Stimulated activated CD4-positive, alpha-beta T cell treated with anti-CD3 and anti-CD28 coated beads, Interleukin-4, amount 100 ng/mL, for 4 hours (primary cell): ENCODE measurements around the gene CD80.

Source experiments
- DNase-seq, 2 experiments: peaks; one replicate each; pipeline ENCODE4 v3.0.0-alpha.2; 2020

The CD80 gene

DNA sequence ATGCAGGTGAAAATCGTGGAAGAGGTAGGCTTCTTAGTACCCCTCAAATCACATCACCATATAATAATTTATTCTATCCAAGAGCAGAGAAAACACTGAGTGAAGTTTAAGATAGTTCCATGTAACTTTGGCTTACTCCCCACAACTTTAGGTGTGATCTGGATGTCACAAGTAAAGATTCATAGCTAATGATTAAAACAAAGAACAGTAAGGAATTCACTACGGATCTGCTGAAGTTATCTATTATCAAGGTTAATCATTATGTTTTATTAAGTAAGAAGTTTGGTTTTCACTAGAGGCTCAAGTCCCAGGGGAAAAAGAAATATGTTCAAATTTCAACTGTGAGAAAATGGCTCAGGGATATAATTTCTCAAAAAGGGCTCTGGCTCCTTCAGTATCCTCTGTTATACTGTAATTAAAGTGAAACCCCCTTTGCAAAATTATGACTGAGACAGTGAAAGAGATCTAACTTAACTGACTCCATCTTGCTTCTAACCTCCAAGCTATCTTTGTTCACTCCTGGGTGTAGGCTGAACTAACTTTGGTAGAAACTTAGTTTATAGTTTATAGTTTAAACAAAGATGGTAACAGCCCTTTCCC is 17.1 kb downstream of the CD80 start:
- no peak for DNase-seq

DNA sequence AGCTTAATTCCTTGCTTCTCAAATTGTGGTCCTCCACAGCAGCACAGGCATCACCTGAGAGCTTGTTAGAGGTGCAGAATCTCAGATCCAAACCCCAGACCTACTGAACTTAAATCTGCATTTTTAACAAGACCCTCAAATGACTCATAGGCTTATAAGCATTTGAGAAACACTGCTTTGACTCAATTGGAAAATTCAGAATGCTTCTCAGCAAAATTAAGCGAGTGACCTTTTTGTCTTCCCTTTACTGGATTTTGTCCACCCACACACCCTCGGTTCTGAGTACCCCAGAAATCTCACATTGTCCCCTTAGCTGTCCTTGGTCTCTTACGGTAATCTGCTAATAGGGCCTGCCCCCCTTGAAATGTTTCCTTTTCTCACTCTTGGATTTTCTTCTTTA is 17.9 kb downstream of the CD80 start:
- DNase-seq = no peak

- DNase-seq = no peak
Measured at GRCh38 chr3:119538772-119539171, 20.6 kb downstream of the CD80 start.

DNA sequence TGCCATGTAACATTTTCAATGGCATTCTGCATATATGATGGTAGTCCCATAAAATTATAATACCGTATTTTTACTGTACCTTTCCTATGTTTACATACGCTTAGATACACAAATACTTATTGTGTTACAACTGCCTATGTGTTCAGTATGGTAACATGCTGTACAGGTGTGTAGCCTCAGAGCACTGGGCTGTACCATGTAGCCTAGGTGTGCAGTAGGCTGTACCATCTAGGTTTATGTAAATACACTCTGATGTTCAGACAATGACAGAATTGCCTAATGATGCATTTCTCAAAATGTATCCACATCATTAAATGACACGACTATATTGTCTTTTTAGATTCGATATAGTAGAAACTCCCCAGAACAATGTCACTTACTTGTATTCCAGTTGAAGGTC is 22.7 kb downstream of the CD80 start:
- no peak for DNase-seq

DNA sequence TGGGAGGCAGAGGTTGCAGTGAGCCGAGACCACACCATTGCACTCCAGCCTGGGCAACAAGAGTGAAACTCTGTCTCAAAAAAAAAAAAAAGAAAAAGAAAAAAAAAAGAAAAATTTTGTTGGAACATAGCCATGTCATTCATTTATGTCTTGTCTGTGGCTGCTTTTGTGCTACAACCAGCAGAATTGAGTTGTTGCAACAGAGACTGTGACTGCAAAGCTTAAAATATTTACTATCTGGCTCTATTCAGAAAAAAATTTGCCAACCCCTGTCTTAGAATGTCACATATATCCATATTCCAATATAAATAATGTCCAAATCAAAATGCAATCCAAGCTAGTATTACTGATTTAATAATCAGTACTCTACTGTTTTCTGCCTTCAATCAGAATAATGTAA is 25.1 kb downstream of the CD80 start:
- no peak for DNase-seq

- no peak for DNase-seq
Measured at GRCh38 chr3:119531151-119531550, 28.3 kb downstream of the CD80 start.

DNA sequence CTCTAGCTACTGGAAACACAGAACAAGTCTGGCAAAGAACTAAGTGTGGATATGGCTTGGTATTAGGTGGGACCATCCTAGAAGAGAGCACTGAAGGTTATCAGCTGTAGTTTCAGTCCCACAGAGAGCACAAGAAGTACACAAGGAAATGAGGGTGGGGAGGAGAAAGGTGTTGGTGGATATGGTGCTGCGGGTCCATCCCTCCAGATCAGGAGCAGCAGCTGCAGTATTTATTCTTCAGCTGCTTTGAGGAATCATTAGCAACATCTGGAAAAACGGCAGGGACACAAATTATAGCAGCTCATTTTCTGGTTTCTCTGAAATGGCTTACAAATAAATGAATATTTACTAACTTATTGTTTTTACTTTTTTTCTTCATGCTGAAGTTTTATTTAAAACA is 29.0 kb downstream of the CD80 start:
- no peak for DNase-seq

- DNase-seq = no peak
Measured at GRCh38 chr3:119529883-119530282, 29.5 kb downstream of the CD80 start.

DNA sequence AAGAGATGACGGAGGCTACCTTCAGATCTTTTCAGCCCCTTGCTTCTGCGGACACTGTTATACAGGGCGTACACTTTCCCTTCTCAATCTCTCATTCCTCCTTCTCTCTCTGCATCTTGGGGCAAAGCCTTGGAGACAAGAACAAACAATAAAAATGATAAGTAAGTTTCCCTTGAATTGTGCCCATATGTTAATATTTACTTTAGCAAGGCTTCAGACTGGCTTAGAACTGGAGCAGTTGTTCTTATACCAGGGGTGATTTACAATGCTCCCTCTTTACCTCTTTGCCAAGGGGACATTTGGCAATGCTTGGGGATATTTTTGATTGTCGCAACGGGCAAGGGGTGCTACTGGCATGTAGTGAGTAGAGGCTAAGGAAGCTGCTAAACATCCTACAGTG is 31.7 kb downstream of the CD80 start:
- no peak for DNase-seq

- DNase-seq = no peak
Measured at GRCh38 chr3:119524931-119525662, 34.3 kb downstream of the CD80 start.

DNA sequence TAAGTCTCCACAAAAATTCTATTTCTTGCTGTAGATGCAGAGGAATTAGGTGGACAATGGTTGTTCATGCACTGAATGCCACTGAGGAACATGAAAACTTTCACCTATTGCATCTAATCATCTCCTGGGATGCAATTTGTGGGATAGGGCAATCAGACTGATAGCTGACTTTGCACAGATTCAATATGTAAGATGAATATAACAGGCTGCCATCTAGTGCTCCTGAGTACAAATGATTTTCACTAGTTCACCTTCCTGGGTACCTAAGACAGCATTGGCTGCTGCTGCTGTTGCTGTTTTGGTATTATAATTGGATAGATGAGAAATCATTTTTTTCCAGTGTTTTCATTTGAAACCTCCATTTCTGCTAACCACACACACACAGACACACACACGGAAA is 41.4 kb downstream of the CD80 start:
- no peak for DNase-seq

DNA sequence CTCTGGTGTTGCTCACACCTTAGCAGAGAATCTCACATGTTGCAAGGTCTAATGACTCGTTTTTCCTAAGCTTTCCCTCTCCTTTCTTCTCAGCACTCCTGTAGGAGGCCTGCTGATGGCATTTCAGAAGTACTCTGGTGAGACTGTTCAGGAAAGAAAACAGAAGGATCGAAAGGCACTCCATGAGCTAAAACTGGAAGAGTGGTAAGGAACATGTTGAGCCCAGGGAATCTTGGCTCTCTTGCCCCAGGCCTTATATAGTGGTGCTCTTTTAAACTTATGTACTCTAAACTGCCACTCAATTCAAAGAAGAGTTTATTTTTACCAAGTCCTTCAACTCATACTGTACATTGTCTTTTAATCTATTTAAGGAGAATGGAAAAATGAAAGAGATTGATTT is 42.3 kb downstream of the CD80 start:
- DNase-seq = no peak

DNA sequence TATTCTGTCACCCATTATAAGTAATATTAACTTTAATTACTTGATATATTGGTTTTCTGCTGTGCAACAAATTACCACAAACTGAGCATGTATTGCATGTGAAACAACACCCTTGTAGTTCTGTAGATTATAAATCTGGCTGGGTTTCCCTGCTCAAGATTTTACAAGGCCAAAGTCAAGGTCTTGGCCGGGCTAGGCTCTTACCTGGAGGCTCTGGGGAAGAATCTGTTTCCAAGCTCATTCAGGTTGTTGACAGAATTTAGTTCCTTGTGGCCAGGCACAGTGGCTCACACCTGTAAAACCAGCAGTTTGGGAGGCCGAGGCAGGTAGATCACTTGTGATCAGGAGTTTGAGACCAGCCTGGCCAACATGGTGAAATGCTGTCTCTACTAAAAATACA is 44.8 kb downstream of the CD80 start:
- DNase-seq = no peak

GRCh38 chr3:119510690-119511089 is 48.7 kb downstream of the CD80 start:
- DNase-seq = no peak

GRCh38 chr3:119508172-119508845 is 51.1 kb downstream of the CD80 start:
- peak in 1 of 2 experiments; percentile 2 for DNase-seq

- DNase-seq = no peak
Measured at GRCh38 chr3:119507404-119507803, 52.0 kb downstream of the CD80 start.

- no peak for DNase-seq
Measured at GRCh38 chr3:119506631-119507030, 52.8 kb downstream of the CD80 start.

GRCh38 chr3:119500901-119501300 is 58.5 kb downstream of the CD80 start:
- no peak for DNase-seq

DNA sequence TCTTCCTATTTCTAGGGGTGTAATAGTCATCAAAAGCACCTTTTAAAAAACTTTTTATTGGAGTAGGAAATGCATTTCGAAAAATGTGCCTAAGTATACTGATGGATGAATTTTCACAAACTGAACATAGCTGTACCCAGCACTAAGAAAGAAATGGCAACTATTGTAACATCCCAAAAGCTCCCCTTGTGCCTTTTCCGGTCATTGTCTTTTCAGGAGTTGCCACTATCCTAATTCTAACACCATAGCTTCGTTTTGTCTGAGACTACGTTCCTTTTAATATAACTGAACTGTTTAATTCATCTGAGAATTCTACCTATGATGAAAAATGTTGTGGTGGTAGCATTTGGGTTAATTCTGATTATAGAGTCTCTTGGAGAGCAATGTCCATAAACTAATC is 59.1 kb downstream of the CD80 start:
- DNase-seq = no peak

GRCh38 chr3:119498186-119499011 is 61.0 kb downstream of the CD80 start, which contains the start of gene TIMMDC1:
TSS of gene TIMMDC1 (plus strand) at chr3:119498547. CDS start at chr3:119498734, 187 bp downstream.
- peak; percentile 96 to 98 for DNase-seq

GRCh38 chr3:119497820-119498185 is 61.6 kb downstream of the CD80 start:
- no peak for DNase-seq

GRCh38 chr3:119494597-119494996 is 64.8 kb downstream of the CD80 start:
- DNase-seq = no peak

DNA sequence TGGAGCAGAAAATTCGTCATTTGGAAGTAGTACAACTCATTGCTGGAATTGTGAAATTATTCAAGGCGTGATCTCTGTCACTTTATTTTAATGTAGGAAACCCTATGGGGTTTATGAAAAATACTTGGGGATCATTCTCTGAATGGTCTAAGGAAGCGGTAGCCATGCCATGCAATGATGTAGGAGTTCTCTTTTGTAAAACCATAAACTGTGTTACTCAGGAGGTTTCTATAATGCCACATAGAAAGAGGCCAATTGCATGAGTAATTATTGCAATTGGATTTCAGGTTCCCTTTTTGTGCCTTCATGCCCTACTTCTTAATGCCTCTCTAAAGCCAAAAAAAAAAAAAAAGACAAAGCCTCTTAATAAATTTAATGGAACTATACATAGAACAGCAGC is 66.6 kb downstream of the CD80 start:
- no peak for DNase-seq
